GM21526 (cell line): ENCODE results near the gene LDLR.
"Not testable (repeated sequence)": the region's sequence is repeated elsewhere in the genome, so short reads cannot be mapped to it uniquely, and the experiment has no call there.

Source experiments
- ATAC-seq: cut with Tn5 transposase; IDR thresholded peaks from one replicate; pipeline ENCODE4 v1.9.1; 2021; ENCODE audit warnings: moderate library complexity; ENCODE audit not compliant: unreplicated experiment, low FRiP score

Gene LDLR

GRCh38 chr19:11138601-11139300 lies 49.5 kb downstream of the LDLR start:
- ATAC-seq, result no peak

- not testable (repeated sequence) for ATAC-seq
Measured at GRCh38 chr19:11140023-11140538, 50.8 kb downstream of the LDLR start.

GRCh38 chr19:11140896-11141295 lies 51.6 kb downstream of the LDLR start:
- ATAC-seq, result no peak

- no peak for ATAC-seq
Measured at GRCh38 chr19:11141937-11142527, 52.8 kb downstream of the LDLR start.

GRCh38 chr19:11142528-11143171 lies 53.4 kb downstream of the LDLR start:
- ATAC-seq, result no peak

GRCh38 chr19:11145536-11145924 lies 56.3 kb downstream of the LDLR start:
- no peak for ATAC-seq

- ATAC-seq, result no peak
Measured at GRCh38 chr19:11148001-11148400, 58.7 kb downstream of the LDLR start.

GRCh38 chr19:11151181-11151580 lies 61.9 kb downstream of the LDLR start:
- no peak for ATAC-seq

GRCh38 chr19:11152318-11153062 lies 63.2 kb downstream of the LDLR start:
- ATAC-seq, result no peak

GRCh38 chr19:11154683-11155047 lies 65.4 kb downstream of the LDLR start:
- no peak for ATAC-seq

- peak; percentile 91 for ATAC-seq
Measured at GRCh38 chr19:11155373-11156120, 66.3 kb downstream of the LDLR start, which contains the start of gene SPC24. SPC24 (minus strand) TSS chr19:11155782; CDS start chr19:11155776, 6 bp downstream.

GRCh38 chr19:11159598-11160439 lies 70.6 kb downstream of the LDLR start:
- ATAC-seq, result no peak

- ATAC-seq, result not testable (repeated sequence)
Measured at GRCh38 chr19:11160440-11160768, 71.1 kb downstream of the LDLR start.

GRCh38 chr19:11164296-11164695 lies 75.0 kb downstream of the LDLR start:
- no peak for ATAC-seq

- ATAC-seq, result no peak
Measured at GRCh38 chr19:11164879-11165406, 75.7 kb downstream of the LDLR start.

- no peak for ATAC-seq
Measured at GRCh38 chr19:11165486-11166030, 76.3 kb downstream of the LDLR start.

- no peak for ATAC-seq
Measured at GRCh38 chr19:11166281-11167142, 77.2 kb downstream of the LDLR start.

- no peak for ATAC-seq
Measured at GRCh38 chr19:11168568-11168967, 79.3 kb downstream of the LDLR start.
